GM13976 (cell line): ENCODE results near the gene C14orf119.
A peak's percentile ranks its signal among the peaks of the same experiment; 100 is the strongest.

ENCODE experiments used
- DNase-seq: peaks from one replicate; pipeline ENCODE4 v3.0.0; 2012; ENCODE audit warnings: low spot score
- in situ Hi-C: fragments of 300-500 bp; cut with MboI; formaldehyde crosslinking; loops from one replicate; pipeline ENCODE4 v1.12.0; 2022; ENCODE audit warnings: low sequenced_read_pairs, mixed read lengths, inconsistent platforms; ENCODE audit not compliant: unreplicated experiment
- TF ChIP-seq, protein P1 (sequence below): IDR thresholded peaks from 2 replicates; pipeline ENCODE4 v1.5.1; 2012; ENCODE audit warnings: borderline replicate concordance, mild to moderate bottlenecking; ENCODE audit not compliant: insufficient read depth; ENCODE audit errors: extremely low read depth, missing control alignments, control extremely low read depth

Gene C14orf119

DNA sequence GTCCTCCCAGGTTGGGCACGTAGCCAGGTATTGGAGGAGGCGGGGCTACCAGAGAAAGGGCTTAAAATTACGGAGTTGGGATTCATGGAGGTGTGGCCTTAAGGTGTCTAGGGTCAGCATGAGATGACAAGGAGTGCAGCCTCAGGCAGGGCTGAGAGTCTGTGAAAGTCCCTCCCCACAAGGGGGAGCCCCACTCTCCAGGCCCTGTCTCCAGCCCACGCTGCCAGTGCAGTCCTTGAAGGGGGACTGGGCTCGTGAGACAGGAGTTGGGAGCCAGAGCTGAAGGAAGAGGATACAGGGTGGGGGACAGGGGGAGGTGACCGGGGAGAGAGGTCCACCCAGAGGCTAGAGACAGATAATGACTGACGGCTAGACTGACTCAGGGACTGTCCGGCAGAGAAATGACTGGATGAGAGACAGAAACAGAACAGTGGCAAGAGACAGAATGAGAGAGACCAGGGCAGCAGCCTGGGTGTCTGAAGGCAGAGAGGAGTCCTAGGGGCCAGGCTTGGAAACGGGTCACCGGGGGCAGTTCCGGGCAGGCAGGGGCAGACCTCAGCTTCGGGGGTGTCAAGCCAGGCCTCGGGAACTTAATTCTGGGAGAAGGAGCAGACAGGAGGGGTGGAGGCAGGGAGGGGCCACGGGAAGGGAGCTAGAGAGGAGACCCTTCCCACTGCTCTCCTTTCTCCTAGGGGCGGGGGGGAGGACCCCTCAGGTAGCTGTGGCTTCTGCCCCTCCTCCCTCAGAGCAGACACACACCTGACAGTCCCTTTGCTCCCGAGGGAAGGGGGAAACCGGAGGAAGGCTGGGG lies 39.0 kb upstream of the C14orf119 start:
- in situ Hi-C loops: no loop called here
- DNase-seq: peak; percentile 91
- TF ChIP-seq, protein P1, sequence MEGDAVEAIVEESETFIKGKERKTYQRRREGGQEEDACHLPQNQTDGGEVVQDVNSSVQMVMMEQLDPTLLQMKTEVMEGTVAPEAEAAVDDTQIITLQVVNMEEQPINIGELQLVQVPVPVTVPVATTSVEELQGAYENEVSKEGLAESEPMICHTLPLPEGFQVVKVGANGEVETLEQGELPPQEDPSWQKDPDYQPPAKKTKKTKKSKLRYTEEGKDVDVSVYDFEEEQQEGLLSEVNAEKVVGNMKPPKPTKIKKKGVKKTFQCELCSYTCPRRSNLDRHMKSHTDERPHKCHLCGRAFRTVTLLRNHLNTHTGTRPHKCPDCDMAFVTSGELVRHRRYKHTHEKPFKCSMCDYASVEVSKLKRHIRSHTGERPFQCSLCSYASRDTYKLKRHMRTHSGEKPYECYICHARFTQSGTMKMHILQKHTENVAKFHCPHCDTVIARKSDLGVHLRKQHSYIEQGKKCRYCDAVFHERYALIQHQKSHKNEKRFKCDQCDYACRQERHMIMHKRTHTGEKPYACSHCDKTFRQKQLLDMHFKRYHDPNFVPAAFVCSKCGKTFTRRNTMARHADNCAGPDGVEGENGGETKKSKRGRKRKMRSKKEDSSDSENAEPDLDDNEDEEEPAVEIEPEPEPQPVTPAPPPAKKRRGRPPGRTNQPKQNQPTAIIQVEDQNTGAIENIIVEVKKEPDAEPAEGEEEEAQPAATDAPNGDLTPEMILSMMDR: peak; percentile 73

DNA sequence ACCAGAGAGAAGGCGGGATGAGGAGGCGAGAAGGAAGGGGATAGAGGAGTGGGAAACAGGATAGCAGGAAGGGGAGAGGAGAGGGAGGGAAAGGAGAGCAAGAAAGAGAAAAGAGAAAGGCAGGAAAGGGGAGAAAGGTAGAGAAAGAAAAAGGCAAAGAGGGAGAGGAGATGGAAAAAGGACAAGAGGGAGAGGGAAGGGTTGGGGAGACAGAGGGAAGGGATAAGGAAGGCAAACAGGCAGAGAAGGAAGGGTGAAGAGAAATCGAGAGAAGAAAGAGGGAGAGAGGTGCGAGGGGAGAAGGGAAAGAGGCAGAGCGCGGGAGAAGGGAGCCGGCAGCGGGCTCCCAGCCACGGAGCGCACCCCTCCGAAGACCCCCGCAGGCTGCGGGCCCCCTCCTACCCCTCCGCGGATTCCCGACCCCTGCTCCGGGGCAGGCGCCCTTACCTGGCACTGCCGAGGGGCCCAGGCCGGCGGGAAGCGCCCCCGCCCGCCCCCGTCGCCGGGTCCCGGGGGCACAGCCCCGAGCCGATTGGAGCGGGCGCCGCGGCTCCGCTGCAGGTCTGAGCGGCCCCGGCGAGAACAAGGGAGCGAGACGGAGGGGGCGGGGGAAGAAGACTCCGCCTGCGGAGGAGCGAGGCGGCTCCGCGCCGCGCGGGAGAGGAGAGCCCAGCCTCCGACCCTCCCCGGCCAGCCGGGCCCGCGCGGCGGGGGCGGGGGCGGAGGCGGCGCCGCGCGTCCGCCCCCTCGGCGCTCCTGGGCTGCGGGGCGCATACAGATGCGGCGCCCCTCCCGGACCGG lies 38.1 kb upstream of the C14orf119 start, which contains the start of gene CDH24:
Gene CDH24 (minus strand): TSS at position 565 of the 801 bp plus-strand sequence. CDS start 1,787 bp downstream, outside the sequence.
- in situ Hi-C loops: no loop called here
- DNase-seq: peak; percentile 90
- TF ChIP-seq, protein P1: no peak

DNA sequence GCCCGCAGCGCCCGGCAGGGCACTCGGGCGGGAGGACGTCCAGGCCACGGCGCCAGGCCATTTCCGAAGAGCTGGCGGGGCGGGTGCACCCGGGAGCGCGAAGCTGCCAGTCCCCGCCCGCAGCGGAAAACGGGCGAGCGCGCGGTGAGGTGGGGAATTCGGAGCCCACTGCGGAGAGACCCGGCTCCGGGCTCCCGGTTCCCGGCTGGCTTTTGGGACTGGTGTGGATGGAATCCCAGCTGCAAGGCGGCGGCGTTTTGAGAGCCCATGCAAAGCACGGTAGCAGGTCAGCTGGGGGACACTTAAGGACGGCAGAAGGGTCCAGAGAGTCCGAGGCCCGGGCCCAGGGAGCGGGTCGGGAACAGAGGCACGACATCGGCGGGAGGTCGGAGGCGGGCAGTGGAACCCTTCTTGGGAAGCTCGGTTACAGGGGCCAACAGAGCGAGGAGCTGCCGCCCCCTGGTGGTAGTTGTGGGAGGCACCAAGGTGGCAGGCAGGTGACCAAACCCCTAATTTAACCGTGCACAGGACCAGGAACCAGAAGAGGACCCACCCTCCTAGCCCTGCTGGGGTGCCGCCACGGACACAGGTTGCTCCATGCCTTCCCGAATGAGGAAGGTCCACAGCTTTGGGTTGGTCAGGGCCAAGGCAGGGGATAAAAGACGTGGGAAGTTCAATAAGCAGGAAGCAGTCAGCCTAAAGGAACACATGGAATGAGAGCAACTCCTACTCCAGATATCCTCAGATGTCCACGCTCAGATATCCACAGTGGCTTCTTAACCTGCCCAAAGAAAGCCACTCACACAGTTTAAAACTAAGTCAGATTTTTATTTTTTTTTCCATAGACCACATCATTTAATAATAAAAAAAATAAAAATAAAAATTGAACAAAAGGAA lies 37.3 kb upstream of the C14orf119 start:
- TF ChIP-seq, protein P1: peak; percentile 94
- DNase-seq: peak; percentile 92
- in situ Hi-C loops: no loop called here

DNA sequence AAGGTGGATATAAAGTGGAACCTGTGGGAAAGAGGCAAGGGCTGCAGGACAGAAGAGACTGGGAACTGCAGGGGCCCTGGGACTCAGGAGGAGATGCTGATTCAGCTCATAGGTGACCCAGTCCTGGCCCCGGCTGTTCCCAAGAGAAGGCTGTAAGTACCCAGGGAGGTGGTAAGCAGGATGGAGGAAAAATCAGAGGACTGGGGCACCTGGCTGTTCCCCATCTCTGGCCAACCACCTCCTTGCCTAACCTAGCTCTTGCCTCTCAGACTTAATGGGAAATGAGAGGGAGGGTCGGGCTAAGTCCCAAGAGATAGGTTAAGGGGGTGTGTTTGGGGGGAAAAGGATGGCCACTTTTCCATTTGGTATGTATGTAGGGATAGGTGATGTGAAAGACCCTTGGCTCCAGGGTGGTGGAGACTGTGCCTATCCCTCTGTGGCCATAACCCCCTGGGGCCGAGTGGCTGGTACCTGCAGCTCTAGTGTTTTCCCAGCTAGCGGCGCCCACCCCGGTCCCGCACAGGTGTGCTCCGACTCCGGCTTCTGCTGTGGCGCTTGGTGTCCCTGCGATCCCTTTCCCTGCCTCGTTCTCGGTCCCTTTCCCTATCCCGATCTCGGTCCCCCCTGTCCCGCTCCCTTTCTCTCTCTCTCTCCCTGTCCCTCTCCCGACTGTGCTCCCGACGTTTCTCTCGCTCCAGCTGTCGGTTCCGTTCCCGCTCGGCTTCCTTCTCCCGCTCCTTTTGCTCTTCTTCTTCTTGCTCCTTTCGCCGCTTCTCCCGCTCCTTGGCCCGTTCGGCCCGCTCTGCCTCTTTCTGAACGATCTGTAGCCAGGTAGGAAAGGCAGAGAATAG lies 36.4 kb upstream of the C14orf119 start:
- peak; percentile 32 for DNase-seq
- TF ChIP-seq, protein P1: no peak
- in situ Hi-C loops: no loop called here

DNA sequence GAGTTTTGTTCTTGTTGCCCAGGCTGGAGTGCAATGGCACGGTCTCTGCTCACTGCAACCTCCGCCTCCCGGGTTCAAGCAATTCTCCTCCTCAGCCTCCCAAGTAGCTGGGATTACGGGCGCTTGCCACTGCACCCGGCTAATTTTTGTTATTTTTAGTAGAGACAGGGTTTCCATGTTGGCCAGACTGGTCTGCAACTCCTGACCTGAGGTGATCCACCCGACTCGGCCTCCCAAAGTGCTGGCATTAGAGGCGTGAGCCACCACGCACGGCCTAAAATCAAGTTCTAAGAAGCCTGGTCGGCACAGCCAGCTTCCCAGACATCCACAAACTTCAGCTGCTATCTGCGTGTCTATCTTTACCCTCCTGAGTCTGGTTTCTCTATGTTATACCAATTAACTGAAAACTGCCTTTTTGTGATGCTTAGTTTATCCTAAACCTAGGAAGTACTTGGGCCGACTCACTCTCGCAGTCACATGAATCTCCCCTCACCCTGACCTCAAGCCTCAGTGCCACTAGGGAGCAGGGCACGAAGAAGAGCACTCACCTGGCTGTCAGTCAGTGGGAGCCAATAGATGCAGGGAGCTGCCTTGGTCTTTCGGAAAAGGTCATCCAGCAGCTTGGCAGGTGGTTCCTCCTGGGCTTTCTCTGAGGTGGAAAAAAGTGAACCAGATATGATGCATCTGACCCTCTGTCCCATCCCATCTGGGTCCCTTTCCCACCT lies 34.6 kb upstream of the C14orf119 start:
- TF ChIP-seq, protein P1: no peak
- peak; percentile 10 for DNase-seq

More for the DNA sequence above, 34.6 kb upstream of the C14orf119 start:
- in situ Hi-C loops: no loop called here
